ENCODE results near the gene CHCHD6. TPM values are rescaled to one million over a fixed set of nuclear protein-coding genes. Genes with fewer than 3 reads are reported as not detected.
"Not testable (repeated sequence)": the region's sequence is repeated elsewhere in the genome, so short reads cannot be mapped to it uniquely, and the experiment has no call there.

Gene CHCHD6
- total RNA-seq, 4 donors from 2014 or later = 7.5 to 21.9 (median 16.3) TPM

DNA sequence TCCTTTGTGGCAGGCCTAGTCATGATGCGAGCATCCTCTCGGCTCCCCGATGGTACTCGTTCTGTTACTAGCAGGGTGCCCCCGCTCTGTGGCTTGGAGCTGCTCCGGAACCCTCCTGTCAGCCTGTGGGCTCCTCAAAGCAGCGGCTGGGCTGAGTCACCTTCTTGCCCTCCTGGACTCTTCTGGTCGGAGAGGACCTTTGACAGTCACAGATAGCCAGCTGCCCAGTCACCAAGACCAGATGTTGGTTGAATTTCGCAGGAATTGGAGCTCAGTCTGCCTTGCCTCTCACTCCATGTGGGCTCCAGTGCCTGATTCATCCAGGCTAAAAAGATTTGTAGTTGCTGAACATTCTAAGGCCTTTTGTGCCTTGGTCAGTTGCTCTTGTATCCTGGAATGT, 94.5 kb downstream of the CHCHD6 start:
- WGBS, 2 donors = 94 to 96% methylated on average over 5 to 7 of the region's 9 CpGs

GRCh38 chr3:126799099-126799498, 95.1 kb downstream of the CHCHD6 start:
- H3K4me1 ChIP-seq = no peaks in the 10 kb centered on the region
- intact Hi-C loops (cut with DNase I) = no loop called here
- DNase-seq = no peak
- TF ChIP-seq, protein P1, sequence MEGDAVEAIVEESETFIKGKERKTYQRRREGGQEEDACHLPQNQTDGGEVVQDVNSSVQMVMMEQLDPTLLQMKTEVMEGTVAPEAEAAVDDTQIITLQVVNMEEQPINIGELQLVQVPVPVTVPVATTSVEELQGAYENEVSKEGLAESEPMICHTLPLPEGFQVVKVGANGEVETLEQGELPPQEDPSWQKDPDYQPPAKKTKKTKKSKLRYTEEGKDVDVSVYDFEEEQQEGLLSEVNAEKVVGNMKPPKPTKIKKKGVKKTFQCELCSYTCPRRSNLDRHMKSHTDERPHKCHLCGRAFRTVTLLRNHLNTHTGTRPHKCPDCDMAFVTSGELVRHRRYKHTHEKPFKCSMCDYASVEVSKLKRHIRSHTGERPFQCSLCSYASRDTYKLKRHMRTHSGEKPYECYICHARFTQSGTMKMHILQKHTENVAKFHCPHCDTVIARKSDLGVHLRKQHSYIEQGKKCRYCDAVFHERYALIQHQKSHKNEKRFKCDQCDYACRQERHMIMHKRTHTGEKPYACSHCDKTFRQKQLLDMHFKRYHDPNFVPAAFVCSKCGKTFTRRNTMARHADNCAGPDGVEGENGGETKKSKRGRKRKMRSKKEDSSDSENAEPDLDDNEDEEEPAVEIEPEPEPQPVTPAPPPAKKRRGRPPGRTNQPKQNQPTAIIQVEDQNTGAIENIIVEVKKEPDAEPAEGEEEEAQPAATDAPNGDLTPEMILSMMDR (IDR thresholded peaks at IDR 0.05) = no peak
- no peak for TF ChIP-seq POLR2A (IDR thresholded peaks at IDR 0.05)
- no peak overlapping the region for H3K27ac ChIP-seq
- no peak overlapping the region for H3K4me3 ChIP-seq
- H3K36me3 ChIP-seq = no peaks in the 10 kb centered on the region
- peaks cover 0 to 9% (median 0%) of the 10 kb centered on the region in 3 donors for H3K9me3 ChIP-seq
- 85 to 91% methylated on average over 2 of the region's 2 CpGs for WGBS, 2 donors
- H3K27me3 ChIP-seq = no peaks in the 10 kb centered on the region

More for the DNA sequence above, 94.5 kb downstream of the CHCHD6 start:
- H3K4me3 ChIP-seq = no peak overlapping the region
- H3K36me3 ChIP-seq = no peaks in the 10 kb centered on the region
- intact Hi-C loops (cut with DNase I) = no loop called here
- no peaks in the 10 kb centered on the region for H3K4me1 ChIP-seq
- TF ChIP-seq, protein P1 (IDR thresholded peaks at IDR 0.05) = no peak
- no peak for TF ChIP-seq POLR2A (IDR thresholded peaks at IDR 0.05)
- H3K27me3 ChIP-seq = no peaks in the 10 kb centered on the region
- peaks cover 0 to 9% (median 0%) of the 10 kb centered on the region in 3 donors for H3K9me3 ChIP-seq
- H3K27ac ChIP-seq = no peak overlapping the region
- DNase-seq = no peak

- intact Hi-C loops (cut with DNase I) = not testable (repeated sequence)
- WGBS, 2 donors = 100% methylated on average over 1 to 3 of the region's 11 CpGs
Measured at GRCh38 chr3:126801312-126801711, 97.3 kb downstream of the CHCHD6 start.

GRCh38 chr3:126807795-126808194, 103.8 kb downstream of the CHCHD6 start:
- no peaks in the 10 kb centered on the region for H3K27me3 ChIP-seq
- TF ChIP-seq, protein P1 (IDR thresholded peaks at IDR 0.05) = no peak
- TF ChIP-seq POLR2A (IDR thresholded peaks at IDR 0.05) = no peak
- no peak overlapping the region for H3K4me3 ChIP-seq
- intact Hi-C loops (cut with DNase I) = no loop called here
- 80 to 89% methylated on average over 4 of the region's 4 CpGs for WGBS, 2 donors
- no peaks in the 10 kb centered on the region for H3K4me1 ChIP-seq
- DNase-seq = no peak
- H3K9me3 ChIP-seq = no peaks in the 10 kb centered on the region
- no peak overlapping the region for H3K27ac ChIP-seq
- no peaks in the 10 kb centered on the region for H3K36me3 ChIP-seq

More at GRCh38 chr3:126801312-126801711, 97.3 kb downstream of the CHCHD6 start:
- not testable (repeated sequence) for H3K27me3 ChIP-seq, H3K36me3 ChIP-seq, H3K9me3 ChIP-seq, DNase-seq, H3K27ac ChIP-seq, H3K4me1 ChIP-seq, H3K4me3 ChIP-seq

- Histone ChIP-seq H3K36me3 (no peaks in the 10 kb centered on the region), H3K27ac (no peak overlapping the region), H3K27me3 (no peaks in the 10 kb centered on the region), H3K4me1 (no peaks in the 10 kb centered on the region), H3K9me3 (no peaks in the 10 kb centered on the region), H3K4me3 (no peak overlapping the region)
- WGBS, 2 donors = 94 to 100% methylated on average over 1 of the region's 1 CpG
- intact Hi-C loops (cut with DNase I) = no loop called here
- no peak for TF ChIP-seq POLR2A (IDR thresholded peaks at IDR 0.05)
- TF ChIP-seq, protein P1 (IDR thresholded peaks at IDR 0.05) = no peak
- DNase-seq = no peak
Measured at GRCh38 chr3:126811530-126811929, 107.5 kb downstream of the CHCHD6 start.

DNA sequence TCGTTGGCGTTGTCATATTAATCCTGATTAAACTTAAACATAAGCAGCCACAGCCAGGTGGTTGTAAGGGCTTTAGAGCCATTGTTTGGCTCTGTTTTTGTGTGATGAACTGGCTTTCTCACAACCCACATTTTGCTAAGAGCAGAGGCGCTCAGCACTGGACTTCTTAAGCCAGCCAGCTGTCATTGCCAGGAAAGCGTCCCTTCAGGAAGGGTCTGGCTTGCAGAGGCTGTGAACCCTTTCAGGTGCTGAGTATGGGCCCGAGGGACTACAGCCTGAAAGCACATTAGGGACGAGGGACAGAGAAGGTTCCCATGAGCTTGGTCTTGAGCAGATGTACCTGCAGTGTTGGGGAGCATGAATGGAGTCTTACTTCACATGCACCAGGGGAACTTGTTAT, 112.3 kb downstream of the CHCHD6 start:
- no peaks in the 10 kb centered on the region for H3K9me3 ChIP-seq
- DNase-seq = no peak
- intact Hi-C loops (cut with DNase I) = no loop called here
- H3K36me3 ChIP-seq = no peaks in the 10 kb centered on the region
- peaks cover 0 to 14% (median 9%) of the 10 kb centered on the region in 3 donors for H3K4me1 ChIP-seq
- H3K27me3 ChIP-seq = no peaks in the 10 kb centered on the region
- 81 to 88% methylated on average over 3 to 6 of the region's 6 CpGs for WGBS, 2 donors
- no peak overlapping the region for H3K4me3 ChIP-seq
- TF ChIP-seq POLR2A (IDR thresholded peaks at IDR 0.05) = no peak
- TF ChIP-seq, protein P1 (IDR thresholded peaks at IDR 0.05) = no peak
- no peak overlapping the region for H3K27ac ChIP-seq
